WI38 (cell line): ENCODE data around the gene NFIA.
"Not testable (repeated sequence)": the region's sequence is repeated elsewhere in the genome, so short reads cannot be mapped to it uniquely, and the experiment has no call there.

Experiments used
- H3K4me3 ChIP-seq: 2 replicates; pipeline ENCODE4 v1.5.1; 2011; ENCODE audit warnings: low read depth, mild to moderate bottlenecking, control low read depth, low read length
- CTCF ChIP-seq: IDR thresholded peaks from 2 replicates; pipeline ENCODE4 v1.5.1; 2012; ENCODE audit warnings: low read depth, mild to moderate bottlenecking, control low read depth, low read length

Gene NFIA

GRCh38 chr1:61461406-61462384, 379.3 kb downstream of the NFIA start:
- no peak overlapping the region for H3K4me3 ChIP-seq
- TF ChIP-seq CTCF, result no peak

- no peak overlapping the region for H3K4me3 ChIP-seq
- TF ChIP-seq CTCF, result no peak
These were observed 380.3 kb downstream of the NFIA start for GRCh38 chr1:61462628-61463027.

DNA sequence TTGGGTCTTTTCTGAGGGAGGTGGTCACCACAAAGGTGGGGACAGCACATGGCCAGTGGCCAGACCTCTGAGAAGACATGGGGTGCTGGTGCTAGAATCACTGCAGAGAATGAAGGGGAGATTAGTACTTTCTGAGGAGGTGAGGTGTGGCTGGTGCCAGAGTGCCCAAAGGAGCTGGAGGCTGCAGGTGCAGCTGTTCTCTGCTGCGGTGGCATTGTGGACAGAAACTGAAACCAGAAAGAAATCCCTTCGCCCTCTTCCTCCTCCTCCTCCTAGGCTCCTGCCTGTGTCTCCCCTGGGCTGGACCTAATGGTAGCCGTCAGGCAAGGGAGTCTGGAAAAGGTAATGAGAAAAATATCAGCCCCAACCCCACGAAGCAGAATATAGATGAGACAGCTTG, 380.9 kb downstream of the NFIA start:
- TF ChIP-seq CTCF, result no peak
- H3K4me3 ChIP-seq, result no peak overlapping the region

- H3K4me3 ChIP-seq, result not testable (repeated sequence)
These were observed 385.5 kb downstream of the NFIA start for GRCh38 chr1:61467836-61468235.

DNA sequence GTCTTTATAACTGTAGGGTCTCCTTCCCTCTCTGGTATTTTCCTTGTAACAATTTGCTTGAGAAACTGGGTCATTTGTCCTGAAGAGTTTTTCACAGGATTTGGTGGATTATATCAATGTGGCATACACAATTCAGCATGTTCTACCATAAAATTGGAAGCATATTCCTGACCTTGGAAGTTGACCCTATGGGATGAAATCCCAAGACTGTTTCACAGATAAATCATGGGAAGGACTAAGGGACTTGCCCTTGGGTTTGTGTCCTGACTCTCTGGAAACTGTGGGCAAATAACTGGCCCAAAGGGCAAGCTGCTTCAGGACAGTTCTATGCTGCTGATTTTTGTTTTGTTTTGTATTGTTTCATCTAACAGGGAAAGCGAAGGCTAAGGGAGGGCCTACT, 387.0 kb downstream of the NFIA start:
- H3K4me3 ChIP-seq, result no peak overlapping the region
- no peak for TF ChIP-seq CTCF

DNA sequence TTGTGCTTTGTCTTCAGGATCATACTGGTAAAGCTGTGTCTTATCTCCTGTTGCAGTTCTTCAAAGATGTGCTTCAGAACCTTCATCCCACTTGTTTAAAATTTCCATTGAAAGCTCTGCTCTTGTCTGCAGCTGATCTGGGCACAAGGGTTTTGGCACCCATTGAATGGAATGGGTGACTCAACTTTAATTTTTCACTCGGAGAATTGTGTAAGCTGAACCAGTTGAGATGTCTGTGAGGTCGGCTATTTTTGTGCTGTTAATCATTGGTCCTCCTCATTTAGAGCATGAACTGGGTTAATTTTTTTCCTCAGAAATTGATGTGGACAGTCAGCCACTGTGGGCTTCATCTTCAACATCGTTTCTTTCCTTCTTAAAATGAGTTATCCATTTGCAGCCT, 390.5 kb downstream of the NFIA start:
- H3K4me3 ChIP-seq, result no peak overlapping the region
- TF ChIP-seq CTCF, result no peak

GRCh38 chr1:61474269-61474817, 392.0 kb downstream of the NFIA start:
- no peak overlapping the region for H3K4me3 ChIP-seq
- no peak for TF ChIP-seq CTCF
